GM18858 (cell line): Measurements from ENCODE around the gene CACHD1.
"Not testable (repeated sequence)": the region's sequence is repeated elsewhere in the genome, so short reads cannot be mapped to it uniquely, and the experiment has no call there.

ENCODE experiments used
- ATAC-seq: cut with Tn5 transposase; IDR thresholded peaks from one replicate; pipeline ENCODE4 v1.9.1; 2021; ENCODE audit not compliant: unreplicated experiment

Gene CACHD1

GRCh38 chr1:64581135-64581842 lies 111.4 kb downstream of the CACHD1 start:
- ATAC-seq = no peak

- no peak for ATAC-seq
Observed at GRCh38 chr1:64581843-64582185, 111.9 kb downstream of the CACHD1 start.

- no peak for ATAC-seq
Observed at GRCh38 chr1:64584479-64584878, 114.5 kb downstream of the CACHD1 start.

GRCh38 chr1:64588876-64589275 lies 118.9 kb downstream of the CACHD1 start:
- ATAC-seq = no peak

- no peak for ATAC-seq
Observed at GRCh38 chr1:64590316-64590715, 120.4 kb downstream of the CACHD1 start.

- no peak for ATAC-seq
Observed at GRCh38 chr1:64594446-64594845, 124.5 kb downstream of the CACHD1 start.

- no peak for ATAC-seq
Observed at GRCh38 chr1:64595871-64596515, 126.1 kb downstream of the CACHD1 start.

GRCh38 chr1:64597113-64597512 lies 127.2 kb downstream of the CACHD1 start:
- ATAC-seq = no peak

- no peak for ATAC-seq
Observed at GRCh38 chr1:64598100-64598571, 128.2 kb downstream of the CACHD1 start.

GRCh38 chr1:64599242-64599641 lies 129.3 kb downstream of the CACHD1 start:
- ATAC-seq = no peak

- ATAC-seq = no peak
Observed at GRCh38 chr1:64601207-64601606, 131.3 kb downstream of the CACHD1 start.

- ATAC-seq = no peak
Observed at GRCh38 chr1:64608005-64608650, 138.2 kb downstream of the CACHD1 start.

- no peak for ATAC-seq
Observed at GRCh38 chr1:64608651-64609048, 138.7 kb downstream of the CACHD1 start.

- not testable (repeated sequence) for ATAC-seq
Observed at GRCh38 chr1:64610950-64611349, 141.0 kb downstream of the CACHD1 start.

GRCh38 chr1:64616039-64616438 lies 146.1 kb downstream of the CACHD1 start:
- no peak for ATAC-seq

GRCh38 chr1:64623750-64624191 lies 153.8 kb downstream of the CACHD1 start:
- no peak for ATAC-seq

- ATAC-seq = no peak
Observed at GRCh38 chr1:64624218-64624713, 154.3 kb downstream of the CACHD1 start.

GRCh38 chr1:64624808-64625207 lies 154.9 kb downstream of the CACHD1 start:
- no peak for ATAC-seq

- no peak for ATAC-seq
Observed at GRCh38 chr1:64630611-64631010, 160.7 kb downstream of the CACHD1 start.

GRCh38 chr1:64631346-64632034 lies 161.6 kb downstream of the CACHD1 start:
- no peak for ATAC-seq

GRCh38 chr1:64632936-64633335 lies 163.0 kb downstream of the CACHD1 start:
- ATAC-seq = no peak
